ENCODE measurements around the gene LRRC75A. TPM values are rescaled to one million over a fixed set of nuclear protein-coding genes. Genes with fewer than 3 reads are reported as not detected.

The LRRC75A gene
- total and polyA plus RNA-seq, 2 of the 13 experiments (the other 11 are each of a cell fraction or from before 2014, with no cell fraction given) = 0.03 TPM; not detected in 1

DNA sequence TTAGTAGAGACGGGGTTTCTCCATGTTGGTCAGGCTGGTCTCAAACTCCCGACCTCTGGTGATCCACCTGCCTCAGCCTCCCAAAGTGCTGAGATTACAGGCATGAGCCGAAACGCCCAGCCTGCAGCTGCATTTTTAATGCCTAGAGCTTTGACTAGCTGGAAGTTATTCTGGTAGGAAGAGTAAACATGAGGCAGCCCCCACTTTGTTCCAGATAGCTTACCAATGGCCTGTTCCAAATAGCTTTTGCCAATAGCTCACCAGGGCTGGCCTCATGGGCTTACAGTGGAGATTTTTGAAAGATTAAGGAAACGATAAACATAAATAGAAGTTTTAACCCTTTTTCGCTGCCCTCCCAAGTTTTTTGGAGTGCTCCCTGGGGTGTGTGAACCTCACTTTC is 66.8 kb downstream of the LRRC75A start:
- peak overlapping the region in 1 of 3 experiments; percentile 21; a peak in 1 of 6 replicates for H3K4me3 ChIP-seq (replicated peaks in 1 of 3; ENCODE audit: insufficient read depth in 1 of 3, low read depth in 2 of 3, low read length in 3 of 3)
- H3K9ac ChIP-seq (ENCODE audit: insufficient read depth, low read depth, low read length) = peak overlapping the region; percentile 47; the same call in 1 of the 2 replicates
- DNase-seq (ENCODE audit: low spot score) (no peak), ATAC-seq (no peak), FAIRE-seq (no peak)
- intact Hi-C loops (cut with micrococcal nuclease; ENCODE audit: unreplicated experiment) = no loop called here
- ChIA-PET POLR2A (interaction anchor here (0.9 to 7.3 kb wide), 6 partner anchors 8 to 120 kb away, joined by 3 to 159 read pairs (median 5); partner anchors contain the start of gene UBB), CTCF (ENCODE audit: low intra/inter-chr PET ratio, low total read pairs) (no interaction called here)
- no peaks in the 10 kb centered on the region; a peak in 1 of 5 replicates for H3K36me3 ChIP-seq (replicated peaks in 1 of 2; ENCODE audit: control insufficient read depth in 1 of 2, insufficient read depth in 2 of 2, low read length in 2 of 2)
- TF ChIP-seq, protein P1, sequence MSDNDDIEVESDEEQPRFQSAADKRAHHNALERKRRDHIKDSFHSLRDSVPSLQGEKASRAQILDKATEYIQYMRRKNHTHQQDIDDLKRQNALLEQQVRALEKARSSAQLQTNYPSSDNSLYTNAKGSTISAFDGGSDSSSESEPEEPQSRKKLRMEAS (IDR thresholded peaks at IDR 0.05) = no peak
- TF ChIP-seq ZSCAN31 (CRISPR knock-in tag; IDR thresholded peaks at IDR 0.05; ENCODE audit: low read depth) (0 out of 2 replicates have a peak, but pooled peaks have one; percentile 27), SRSF9 (IDR thresholded peaks at IDR 0.05; ENCODE audit: borderline replicate concordance, insufficient read depth, low read depth, low read length, poor library complexity, severe bottlenecking) (no peak), SMC3 (IDR thresholded peaks at IDR 0.05; ENCODE audit: low read length) (no peak), ZNF672 (CRISPR knock-in tag; IDR thresholded peaks at IDR 0.05) (0 out of 2 replicates have a peak, but pooled peaks have one; percentile 12)
- TF ChIP-seq, protein P2, sequence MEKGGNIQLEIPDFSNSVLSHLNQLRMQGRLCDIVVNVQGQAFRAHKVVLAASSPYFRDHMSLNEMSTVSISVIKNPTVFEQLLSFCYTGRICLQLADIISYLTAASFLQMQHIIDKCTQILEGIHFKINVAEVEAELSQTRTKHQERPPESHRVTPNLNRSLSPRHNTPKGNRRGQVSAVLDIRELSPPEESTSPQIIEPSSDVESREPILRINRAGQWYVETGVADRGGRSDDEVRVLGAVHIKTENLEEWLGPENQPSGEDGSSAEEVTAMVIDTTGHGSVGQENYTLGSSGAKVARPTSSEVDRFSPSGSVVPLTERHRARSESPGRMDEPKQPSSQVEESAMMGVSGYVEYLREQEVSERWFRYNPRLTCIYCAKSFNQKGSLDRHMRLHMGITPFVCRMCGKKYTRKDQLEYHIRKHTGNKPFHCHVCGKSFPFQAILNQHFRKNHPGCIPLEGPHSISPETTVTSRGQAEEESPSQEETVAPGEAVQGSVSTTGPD (CRISPR knock-in tag; IDR thresholded peaks at IDR 0.05) = 0 out of 2 replicates have a peak, but pooled peaks have one; percentile 16
- peak overlapping the region; percentile 76 for H3K27ac ChIP-seq (ENCODE audit: extremely low read length, insufficient read depth, low read length)
- no TSS peak for BruUV-seq (replicated peaks)
- no peaks in the 10 kb centered on the region for H3K79me2 ChIP-seq (ENCODE audit: insufficient read depth, low read length)
- peak overlapping the region; percentile 64 for H3K4me2 ChIP-seq (ENCODE audit: low read depth, low read length)
- no peaks in the 10 kb centered on the region for H4K20me1 ChIP-seq (ENCODE audit: insufficient read depth, low read length)
- no peaks in the 10 kb centered on the region for H3K9me3 ChIP-seq (ENCODE audit: low read length)
- in situ Hi-C loops (cut with HindIII; ENCODE audit: extremely low pct_ligation_motif_present, low pct_unique_long_range_greater_than_20kb) = loop anchor here (5.0 kb wide), 1 partner anchor 138 kb away; no protein-coding TSS in a partner anchor
- no peaks in the 10 kb centered on the region for H3K27me3 ChIP-seq (ENCODE audit: control insufficient read depth in 1 of 2, insufficient read depth in 2 of 2, low read length in 2 of 2)
- 62% methylated on average over 5 of the region's 6 CpGs for WGBS (ENCODE audit: low lambda C conversion rate)
- H3K4me1 ChIP-seq (ENCODE audit: insufficient read depth, low read length) = peaks cover 38% of the 10 kb centered on the region
- H2AFZ ChIP-seq (ENCODE audit: low read length) = no peak overlapping the region
